HG03159 (cell line): ENCODE measurements around the gene ADAMTS18.
A peak's percentile ranks its signal among the peaks of the same experiment; 100 is the strongest.

Source experiments
- ATAC-seq: cut with Tn5 transposase; IDR thresholded peaks from one replicate; pipeline ENCODE4 v1.9.1; 2021; ENCODE audit warnings: mild to moderate bottlenecking, moderate library complexity; ENCODE audit not compliant: unreplicated experiment

The ADAMTS18 gene

DNA sequence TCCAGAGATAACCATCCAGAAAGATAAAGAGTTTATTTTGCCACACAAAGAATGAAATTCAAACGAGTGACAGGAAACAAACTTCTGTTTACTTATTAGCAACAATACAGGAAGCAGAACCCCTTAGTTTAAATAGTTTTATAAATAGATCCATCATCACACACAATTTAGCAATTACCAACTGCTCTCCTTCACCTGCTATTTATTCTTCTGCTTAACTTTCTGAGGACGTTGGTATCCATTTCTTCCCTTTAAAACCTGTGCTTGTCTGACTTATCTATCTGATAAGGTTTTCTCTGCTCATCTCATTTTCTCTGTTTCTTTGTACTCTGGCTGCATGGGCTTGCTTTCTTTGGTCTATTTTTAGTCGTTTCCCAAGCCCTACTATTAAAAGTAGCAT lies 4.3 kb upstream of the ADAMTS18 start:
- ATAC-seq: no peak

DNA sequence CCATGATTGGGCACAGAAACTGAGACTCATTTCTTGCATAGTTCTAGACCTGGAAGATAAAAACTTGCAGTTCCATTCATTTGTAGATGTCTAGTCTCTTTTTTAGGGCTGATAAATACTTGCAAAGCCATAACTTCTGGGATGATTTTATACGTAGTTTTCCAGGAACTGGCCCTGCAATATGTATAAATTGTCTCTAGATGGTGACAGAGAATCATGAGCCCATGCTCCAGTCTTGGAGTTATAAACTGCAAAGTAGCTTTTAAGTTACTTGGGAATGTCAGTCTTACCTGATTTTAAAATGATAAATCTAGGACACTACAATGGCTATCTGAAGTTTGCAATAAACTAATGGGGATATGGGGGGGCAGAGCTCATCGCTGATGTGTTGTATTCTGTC lies 3.0 kb upstream of the ADAMTS18 start:
- ATAC-seq: no peak

DNA sequence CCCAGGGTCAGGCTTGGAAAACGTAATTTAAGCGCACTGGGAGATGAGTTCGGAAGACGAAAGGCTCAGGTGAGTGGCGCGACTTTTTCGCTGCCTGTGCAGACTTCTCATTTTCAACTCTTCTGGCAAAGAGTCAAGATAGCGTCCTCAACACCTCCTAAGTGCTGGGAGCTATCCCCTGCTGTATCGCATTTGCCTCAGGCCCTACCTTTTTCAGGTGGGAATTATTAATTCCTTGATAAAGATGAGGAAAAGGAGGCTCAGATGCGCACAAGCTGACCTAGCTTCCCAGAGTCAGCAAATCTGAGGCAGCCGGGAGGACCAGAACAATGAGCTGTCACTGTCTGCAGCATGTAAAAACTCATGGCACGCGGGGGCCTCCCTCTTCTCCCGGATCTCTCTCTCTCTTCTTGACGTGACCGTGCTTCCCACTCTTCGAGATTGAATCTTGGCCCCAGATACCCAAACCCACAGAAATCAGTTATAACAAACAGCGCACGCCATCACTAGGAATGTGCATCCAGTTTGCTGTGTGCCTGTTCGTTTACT lies 512 bp upstream of the ADAMTS18 start:
- ATAC-seq: no peak

DNA sequence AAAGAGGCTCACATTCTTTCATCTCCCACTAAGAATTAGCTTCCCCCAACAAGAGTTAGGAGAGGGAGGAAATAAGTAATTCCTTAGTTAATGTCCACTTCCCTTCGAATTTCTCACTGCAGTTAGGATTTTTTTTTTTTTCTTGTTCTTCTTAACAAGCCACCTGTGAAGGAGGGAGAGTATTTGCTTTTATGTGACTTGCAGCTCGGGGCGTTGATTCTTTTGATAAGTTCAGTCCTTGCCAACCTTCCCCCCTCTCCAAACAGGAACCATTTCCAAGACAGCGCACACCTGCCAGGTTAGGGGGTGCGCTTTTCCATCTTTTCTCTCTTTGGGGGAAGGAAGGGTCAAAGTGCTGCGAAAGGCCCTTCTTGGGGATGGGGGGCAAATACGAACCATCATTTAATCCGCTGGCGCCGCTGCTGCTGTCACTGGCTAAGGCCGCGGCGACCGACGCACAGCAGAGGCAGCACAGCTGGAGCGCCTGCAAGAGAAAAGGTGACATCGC lies 758 bp downstream of the ADAMTS18 start:
- no peak for ATAC-seq

DNA sequence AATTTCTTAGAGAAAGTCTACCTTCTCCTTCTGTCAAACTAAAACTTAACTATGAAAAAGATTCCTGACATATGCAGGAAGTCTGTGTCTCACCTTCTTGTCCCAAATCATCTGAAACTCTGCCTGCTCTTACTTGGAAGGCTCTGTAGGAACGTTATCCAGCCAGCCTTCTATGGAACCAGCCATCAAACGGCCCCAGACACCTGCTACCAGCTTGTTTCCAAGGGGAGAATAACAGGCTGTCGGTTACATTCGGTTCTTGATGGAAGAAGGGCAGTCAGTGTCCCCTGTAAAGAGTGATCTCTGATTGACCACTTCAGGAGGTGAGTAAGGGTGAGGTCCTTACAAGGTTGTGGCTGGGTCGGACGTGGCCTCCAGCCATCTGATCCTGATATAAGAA lies 1.7 kb downstream of the ADAMTS18 start:
- ATAC-seq: no peak

DNA sequence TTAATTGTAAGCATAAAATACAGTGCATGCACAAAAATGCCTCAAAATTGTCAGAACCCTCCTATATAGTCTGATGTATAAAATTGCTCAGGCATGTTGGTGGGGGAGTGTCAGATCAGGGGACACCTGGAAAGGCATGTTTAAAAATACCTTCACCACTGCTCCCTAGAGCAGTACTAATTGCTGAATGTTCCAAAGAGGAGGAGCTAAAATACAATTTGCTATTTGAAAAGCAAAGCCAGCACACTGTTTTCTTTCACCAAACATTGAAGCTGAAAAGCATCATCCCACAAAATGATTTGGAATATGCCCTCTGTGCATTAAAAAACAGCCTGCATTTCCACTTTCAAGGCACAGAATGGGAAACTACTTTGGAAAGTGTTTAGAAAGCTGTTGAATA lies 2.6 kb downstream of the ADAMTS18 start:
- ATAC-seq: no peak

DNA sequence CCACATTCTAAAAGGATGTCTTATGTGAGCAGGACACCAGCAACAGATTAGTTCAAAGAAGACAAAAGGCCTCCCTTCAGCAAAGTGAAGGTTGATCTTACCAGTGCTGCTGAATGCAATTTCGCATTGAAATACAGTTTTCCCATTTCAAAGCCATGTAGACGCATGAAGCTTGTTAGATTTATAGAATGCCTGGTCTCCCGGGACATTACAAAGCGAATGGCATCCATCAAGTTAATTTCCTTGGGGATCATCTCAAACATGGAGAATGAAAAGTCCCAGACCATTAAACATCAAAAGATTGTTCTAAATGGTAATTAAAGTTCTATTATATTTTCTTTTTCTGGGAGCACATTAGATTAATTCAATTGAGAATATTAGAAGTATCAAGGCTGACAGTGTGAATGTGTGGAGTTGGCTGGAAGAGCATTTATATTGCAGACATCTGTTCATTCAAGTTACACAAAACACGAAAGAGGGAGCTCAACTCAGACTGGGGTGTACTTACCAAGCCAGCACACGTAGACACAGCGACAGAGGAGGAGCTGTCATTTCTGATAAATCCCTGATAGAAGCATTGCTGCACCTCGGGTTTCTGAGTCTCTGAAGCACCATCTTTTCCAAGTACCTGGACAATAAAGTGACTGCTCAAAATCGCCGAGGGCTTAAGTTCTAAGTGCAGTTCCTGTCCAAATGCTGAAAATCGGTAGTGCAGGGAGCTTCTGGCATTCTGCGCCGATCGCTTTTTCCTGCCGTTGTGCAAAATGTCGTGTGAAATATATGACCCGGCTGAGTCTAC lies 3.8 kb downstream of the ADAMTS18 start:
- no peak for ATAC-seq

DNA sequence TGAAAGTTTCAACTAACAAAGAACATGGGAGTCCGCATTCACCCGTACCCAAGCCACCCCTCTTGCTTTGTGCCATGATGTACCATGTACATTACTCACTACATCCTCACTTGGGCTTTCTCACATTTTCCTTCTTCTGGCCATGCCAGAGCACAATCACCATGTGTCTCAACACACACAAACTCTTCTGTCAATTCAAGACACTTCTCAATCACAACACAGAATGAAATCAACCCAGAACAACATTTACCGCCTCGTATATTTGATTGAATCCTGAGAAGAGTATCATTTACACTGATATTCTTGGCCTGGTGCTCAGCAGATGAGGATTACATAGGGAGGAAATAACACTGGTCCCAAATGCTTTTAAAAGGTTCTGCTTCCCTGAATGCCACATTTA lies 4.5 kb downstream of the ADAMTS18 start:
- no peak for ATAC-seq

DNA sequence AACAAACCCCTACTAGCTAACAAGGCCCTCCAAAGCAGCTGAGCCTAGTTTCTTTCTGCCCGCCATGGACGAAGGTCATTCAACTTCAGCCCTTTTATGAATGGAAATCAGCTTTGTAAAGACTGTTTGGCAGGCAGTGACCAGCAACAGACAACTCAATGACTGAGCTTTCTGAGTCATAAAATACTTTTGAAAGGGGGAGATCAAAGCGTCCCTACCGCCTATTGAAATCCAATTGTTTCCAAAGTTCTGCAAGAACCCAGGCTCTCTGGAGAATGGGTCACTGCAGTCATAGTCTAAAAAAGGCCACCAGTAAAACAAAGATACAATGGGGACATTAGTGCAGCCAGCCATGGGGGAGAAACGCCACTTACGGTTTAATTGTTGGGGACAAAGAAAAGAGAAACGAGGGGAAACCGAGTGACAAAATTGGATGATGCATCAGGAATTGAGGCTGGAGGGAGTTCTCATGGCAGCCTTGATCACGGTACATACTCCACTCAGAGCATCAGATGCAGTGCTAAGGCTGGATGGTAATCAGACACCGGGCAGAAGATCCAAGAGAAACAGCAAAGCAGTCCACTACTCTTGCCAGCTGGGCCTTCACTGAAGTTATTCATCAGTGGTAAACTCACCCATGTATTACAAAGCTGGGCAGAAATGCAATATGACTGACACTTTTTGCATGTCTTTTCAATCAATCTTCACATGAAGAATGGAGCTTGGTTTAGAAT lies 9.8 kb downstream of the ADAMTS18 start:
- ATAC-seq: no peak

DNA sequence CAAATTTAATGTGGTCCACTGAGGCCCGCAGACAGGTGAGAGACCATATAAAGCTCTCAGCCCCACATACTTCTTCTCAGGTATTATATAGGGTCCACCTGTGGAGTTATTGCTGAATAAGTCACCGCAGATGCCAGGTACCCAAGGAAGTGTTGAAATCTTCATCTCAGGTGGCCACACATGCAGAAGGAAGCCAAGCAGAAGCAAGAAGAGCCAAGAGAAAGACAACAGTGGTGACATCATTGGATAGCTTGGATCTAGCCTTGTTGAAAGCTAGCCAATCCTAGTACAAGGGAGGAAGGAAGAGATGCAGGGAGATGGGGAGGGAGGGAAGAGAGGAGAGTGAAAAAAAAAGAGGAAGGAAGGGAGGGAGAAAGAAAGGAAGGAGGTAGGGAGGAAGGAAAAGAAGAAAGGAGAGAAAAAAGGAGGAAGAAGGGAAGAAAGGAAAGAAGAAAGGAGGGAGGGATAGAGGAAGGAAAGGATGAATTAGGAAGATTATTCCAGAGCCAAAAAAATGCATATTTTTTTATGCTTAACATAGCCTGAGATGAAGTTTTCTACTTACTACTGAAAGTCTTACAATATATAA lies 12.5 kb downstream of the ADAMTS18 start:
- no peak for ATAC-seq

DNA sequence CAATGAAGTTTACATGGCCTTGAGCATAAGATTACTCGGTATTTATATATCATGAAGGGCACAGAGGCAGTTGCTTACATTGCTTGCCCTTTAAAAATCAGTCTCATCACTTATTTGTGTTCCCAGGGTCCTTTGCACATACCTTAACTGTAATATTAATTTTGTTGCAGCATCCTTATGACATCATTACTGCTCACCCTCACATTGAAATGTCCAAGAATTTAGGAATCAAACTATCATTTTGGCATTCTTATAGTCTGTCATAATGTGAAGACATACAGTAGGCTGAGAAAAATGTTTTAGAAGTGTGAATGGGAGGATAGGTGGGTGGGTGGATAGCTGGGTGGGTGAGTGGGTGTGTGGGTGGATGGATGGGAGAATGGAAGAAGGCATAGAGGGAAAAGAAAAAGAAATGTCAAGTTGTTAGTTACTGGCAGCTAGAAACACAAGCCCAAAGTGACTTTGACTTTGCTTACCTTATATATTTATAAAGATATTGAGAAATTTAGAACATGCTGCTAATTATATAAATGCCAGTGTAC lies 17.8 kb downstream of the ADAMTS18 start:
- ATAC-seq: no peak

DNA sequence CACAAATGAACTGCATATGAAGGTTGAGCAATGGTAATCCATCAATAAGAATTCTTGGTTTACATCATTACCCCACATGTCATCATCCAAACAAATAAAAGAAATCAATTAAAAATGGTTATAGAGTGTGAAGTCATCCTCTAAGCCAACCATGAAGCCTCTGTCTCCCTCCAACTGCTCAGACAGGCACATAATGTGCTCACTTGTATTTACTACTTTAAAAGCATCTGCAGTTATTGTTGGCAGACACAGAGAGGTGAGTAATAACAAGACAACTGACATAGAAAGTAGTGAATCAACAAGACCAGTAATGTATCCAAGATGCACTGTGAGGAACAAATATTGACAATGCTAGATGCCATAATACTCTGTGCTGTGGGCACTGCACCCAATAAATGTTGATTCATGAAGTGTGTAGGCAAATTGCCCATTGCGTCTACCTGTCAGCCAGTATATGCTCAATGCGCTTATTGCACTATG lies 20.0 kb downstream of the ADAMTS18 start:
- no peak for ATAC-seq

DNA sequence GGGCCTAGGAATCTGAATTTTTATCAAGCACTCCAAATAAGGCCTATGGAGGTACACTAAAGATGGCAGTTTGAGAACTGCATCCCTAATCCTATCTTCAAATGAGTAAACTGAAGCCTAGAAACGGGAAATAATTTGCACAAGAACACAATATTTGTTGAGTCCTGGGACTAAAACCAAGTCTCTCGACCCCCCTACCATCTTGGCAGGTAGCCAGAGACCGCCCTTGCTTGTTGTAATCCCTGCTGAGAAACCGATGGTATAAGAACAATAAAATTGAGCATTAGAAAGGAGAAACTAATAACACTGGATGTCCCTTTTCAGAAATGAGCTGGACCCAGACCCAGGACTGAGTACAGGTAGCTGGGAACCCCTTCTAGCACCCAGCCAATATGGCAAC lies 24.4 kb downstream of the ADAMTS18 start:
- ATAC-seq: no peak

DNA sequence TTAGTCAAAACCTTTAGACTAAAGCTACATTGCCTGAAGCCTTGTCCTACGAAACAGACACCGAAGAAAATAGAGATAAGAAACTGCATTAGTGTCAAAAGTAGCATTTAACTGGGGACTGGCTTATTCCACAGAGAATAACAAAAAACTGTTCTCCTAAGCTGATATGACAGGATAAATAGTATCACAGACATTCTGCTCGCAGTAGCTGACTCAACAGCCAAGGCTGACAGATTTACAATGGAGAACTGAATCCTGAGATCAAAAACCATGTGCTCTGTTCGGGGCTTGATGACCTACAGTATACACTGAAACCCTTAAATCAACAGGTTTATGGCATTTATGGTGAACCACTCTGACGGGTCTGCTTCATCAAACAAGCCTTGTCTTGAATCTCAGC lies 25.5 kb downstream of the ADAMTS18 start:
- ATAC-seq: no peak

DNA sequence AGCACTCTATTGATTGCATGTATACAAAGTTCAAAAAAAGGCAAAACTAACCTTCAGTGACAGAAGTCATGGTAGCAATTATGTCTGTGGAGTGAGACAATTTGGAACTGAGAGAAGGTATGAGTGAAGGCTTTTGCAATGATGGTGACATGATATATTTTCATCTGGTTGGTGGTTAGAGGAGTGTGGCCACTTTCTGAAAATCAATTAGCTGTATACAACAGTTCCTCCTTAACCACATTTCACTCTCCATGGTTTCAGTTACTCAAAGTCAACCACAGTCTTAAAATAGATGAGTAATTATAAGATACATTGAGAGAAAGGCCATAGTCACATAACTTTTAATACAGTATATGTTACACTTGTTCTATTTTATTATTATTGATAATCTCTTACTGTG lies 26.2 kb downstream of the ADAMTS18 start:
- peak; percentile 60 for ATAC-seq

DNA sequence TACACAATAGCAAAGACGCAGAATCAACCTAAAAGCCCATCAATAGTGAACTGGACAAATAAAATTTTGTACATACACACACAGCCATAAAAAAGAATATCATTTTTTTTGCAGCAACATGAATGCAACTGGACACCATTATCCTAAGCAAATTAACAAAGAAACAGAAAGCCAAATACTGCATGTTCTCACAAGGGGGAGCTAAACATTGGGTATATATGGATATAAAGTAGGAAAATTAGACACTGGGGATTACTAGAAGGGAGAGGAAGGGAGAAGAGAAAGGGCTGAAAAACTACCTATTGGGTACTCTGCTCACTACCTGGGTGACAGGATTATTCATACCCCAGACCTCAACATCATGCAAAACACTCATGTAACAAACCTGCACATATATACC lies 28.2 kb downstream of the ADAMTS18 start:
- ATAC-seq: no peak

DNA sequence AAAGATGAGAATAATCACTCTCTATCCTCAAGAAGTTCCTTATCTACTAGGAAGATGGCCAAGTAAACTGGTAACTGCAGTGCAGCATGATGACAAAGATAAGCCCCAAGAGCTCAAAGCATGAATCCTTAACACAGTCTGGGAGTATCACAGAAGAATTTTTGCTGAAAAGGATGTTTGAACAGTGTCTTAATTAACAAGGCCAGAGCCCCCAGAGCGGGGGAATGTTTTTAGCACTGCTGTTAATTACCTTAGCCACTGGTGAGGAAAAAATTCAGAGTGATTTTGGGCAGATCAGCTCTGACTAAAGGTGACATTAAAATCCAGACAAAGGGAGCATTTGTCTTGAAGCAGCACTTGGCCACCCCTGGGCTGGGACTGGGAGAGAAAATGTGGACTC lies 30.1 kb downstream of the ADAMTS18 start:
- ATAC-seq: no peak

DNA sequence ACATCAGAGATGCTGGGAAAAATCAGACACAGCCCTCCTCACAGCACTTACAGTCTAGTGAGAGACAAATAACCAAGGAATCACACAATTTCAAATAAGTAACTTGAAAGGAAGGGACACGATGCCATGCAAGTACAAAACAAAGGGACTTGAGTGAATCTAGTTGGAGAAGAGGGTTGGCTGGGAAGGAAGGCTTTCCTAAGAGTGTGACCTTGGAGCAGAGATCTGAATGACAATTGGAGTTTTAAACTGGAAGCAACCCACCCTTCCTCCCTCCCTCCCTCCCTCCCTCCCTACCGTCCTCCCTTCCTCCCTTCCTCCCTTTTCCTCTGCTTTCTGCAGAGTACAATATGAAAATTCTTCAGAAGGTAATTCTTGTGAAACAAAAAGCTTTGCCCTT lies 31.1 kb downstream of the ADAMTS18 start:
- no peak for ATAC-seq

DNA sequence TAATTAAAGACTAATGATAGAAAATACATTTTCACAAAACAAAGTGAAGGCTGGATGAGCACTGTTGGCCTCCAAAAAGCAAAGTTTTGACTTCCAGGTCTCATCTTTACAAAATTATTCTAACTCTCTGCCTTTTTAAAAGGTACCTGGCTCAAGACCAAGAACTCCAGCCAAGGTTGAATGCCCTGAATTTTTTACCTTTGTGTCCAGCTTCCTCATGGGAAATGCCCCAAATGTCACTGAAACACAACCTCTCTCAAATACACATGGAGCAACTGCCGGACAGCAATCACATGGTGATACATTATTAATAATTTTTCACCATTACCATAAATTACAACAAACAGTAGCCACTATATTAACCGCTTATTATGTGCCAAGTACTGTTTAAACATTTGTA lies 32.2 kb downstream of the ADAMTS18 start:
- ATAC-seq: no peak

DNA sequence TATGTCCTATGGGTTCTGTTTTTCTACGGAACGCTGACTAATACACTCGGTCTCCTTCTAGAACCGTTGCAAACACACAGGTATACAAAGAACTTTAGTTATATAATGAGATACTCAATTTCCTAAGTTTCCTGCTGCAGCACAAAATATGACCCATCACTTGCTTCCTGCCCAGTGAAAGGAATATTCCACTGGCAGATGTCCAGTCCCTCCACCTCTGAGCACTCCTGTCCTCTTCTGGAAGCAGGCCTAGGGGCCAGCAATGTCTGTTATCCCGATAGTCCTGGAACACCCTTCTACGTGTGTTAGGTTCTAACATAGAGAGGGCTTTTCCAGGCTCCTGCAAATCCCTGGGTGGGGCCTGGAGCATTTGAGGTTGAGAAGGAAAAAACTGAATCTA lies 32.7 kb downstream of the ADAMTS18 start:
- no peak for ATAC-seq

DNA sequence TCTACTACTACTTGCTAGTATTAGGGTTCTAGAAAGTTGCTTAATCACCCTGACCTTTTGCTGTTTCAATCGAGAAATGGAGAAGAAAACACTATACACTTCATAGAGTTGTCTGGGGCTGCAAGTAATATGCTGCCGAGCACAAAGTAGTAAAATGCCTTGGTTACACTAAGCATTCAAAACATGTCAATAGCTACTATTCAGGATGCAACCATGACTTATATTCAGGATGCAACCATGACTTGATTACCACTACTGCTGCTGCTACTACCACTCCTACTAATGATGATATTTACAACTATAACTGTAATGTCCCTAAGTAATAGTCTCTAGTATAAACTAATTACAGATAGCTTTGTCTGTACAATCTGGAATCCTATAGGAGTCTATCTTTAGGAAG lies 35.3 kb downstream of the ADAMTS18 start:
- ATAC-seq: no peak
